Measurements from ENCODE around the gene NDUFB4.

The NDUFB4 gene

GRCh38 chr3:120596116-120596852 lies at the start of gene NDUFB4:
Gene NDUFB4, plus strand, starts transcription at chr3:120596336. Its CDS starts 24 bp downstream, at chr3:120596360.
- DNase-seq (ENCODE audit: low read depth): peak; percentile 90

- DNase-seq (ENCODE audit: low read depth): no peak
Measured at GRCh38 chr3:120550546-120550945, 45.6 kb upstream of the NDUFB4 start.

- DNase-seq (ENCODE audit: low read depth): no peak
Measured at GRCh38 chr3:120552184-120553172, 43.7 kb upstream of the NDUFB4 start.

- DNase-seq (ENCODE audit: low read depth): no peak
Measured at GRCh38 chr3:120554812-120555606, 41.1 kb upstream of the NDUFB4 start.

DNA sequence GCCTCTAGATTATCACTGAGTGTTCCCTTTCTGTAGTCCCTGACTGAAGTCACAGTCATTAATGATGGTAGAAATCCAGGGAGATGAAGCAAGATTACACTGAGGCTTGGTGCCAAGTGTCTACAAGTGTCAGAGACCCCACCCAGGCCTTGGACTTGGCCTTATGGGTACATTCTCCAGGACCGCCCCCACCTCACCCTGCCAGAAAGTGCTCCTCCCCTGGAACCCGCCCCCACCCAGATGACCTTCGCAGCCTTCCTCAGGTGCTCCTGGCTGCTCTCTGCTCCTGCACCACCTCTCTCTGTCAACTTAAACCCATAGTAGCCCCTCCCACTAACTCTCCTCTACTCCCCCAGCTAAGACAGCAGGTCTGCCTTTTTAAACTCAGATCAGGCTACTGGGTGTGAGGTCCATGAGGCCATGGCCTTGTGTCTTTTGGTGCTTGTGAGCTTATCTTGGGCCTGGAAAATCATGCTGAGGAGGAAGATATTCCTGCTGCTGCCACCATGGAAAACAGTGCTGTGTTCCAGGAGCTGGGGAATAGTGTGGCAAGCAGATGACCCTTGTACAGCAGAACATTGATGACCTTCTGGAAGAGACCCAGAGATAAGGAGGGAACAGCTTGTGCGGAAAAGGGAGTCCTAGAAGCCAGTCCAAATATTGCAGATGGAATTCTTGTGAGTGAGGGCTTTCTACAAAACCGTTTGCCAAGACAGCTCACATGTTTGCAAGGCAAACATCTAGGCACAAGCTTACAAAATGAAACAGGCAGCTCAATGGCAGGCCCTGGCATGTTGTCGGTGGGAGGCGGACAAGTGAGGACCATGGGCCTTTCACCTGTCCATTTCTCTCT lies 40.3 kb upstream of the NDUFB4 start:
- DNase-seq (ENCODE audit: low read depth): no peak

GRCh38 chr3:120557115-120557514 lies 39.0 kb upstream of the NDUFB4 start:
- DNase-seq (ENCODE audit: low read depth): no peak

GRCh38 chr3:120558771-120559241 lies 37.3 kb upstream of the NDUFB4 start:
- DNase-seq (ENCODE audit: low read depth): peak; percentile 74

GRCh38 chr3:120559242-120560061 lies 36.7 kb upstream of the NDUFB4 start:
- DNase-seq (ENCODE audit: low read depth): no peak

DNA sequence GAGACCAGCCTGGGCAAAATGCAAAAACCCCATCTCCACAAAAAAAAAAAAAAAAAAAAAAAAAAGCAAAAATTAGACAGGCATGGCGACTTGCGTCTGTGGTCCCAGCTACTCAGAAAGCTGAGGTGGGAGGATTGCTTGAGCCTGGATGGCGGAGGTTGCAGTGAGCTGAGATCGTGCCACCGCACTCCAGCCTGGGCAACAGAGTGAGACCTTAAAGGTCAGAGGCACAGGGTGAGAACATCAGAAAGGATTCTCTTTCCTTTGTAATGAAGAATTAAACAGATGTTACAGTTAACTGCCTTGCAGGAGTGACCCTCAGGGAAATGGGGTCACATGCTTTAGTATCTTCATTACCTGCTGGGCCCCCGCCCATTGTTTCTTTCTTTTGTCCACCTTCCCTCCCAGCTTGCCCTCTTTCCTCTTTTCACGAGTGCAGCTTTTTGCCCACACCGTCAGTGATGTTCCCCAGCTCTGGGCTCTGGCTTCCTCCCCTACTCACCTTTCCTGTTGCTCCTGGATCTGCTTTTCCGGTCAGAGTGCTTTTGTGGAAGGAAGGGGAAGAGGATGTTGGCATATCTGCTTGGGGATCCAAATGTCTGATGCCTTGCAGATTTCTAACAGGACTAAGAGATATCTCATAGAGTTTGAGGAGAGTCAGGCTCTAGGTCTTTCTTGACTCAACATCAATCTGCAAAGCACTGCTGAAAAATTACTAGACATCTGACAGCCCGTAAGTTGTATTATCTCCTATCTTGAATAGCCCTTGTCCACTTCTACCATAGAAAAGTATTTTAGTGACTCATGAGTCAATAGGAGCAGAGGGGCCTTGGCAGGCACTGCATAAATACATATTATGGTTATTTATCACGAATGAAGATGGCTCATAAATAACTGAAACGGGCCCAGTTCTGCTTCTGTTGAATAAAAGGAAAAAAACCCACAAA lies 35.6 kb upstream of the NDUFB4 start:
- no peak for DNase-seq (ENCODE audit: low read depth)

DNA sequence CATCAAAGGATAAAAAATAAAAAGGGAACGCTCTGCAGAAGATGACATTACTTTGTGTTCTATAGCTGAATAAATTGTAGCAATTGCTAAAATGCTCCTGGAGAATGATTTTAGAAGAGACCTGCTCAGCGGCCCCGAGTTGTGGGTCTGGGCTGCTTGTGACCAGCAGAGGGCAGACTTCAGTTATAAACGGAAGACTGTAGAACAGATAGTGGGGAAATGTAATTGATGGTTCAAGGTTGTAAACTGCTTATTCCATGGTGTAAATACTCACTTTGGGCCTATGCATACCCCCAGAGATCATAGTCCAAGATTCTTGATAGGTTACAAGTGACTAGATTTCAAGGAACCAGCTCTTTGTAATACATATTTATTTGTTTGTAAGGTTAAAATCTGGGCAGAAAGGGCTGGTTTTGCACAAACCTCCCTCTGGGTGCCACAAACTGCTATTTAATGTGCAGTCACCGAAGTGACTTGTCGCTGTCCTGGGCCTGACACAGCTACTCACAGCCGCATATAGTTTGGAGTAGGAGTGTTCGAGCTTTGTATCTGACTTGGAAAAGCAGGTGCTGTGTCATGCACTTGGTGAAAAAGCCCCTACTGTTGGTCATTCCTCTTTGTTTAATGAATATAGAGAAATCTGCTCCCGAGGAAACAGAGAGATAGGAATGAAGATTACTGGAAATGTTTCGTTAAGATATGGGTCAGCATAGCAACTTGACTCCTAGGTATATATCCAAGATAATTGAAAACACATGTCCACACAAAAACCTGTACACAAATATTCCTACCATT lies 34.7 kb upstream of the NDUFB4 start:
- peak; percentile 44 for DNase-seq (ENCODE audit: low read depth)

DNA sequence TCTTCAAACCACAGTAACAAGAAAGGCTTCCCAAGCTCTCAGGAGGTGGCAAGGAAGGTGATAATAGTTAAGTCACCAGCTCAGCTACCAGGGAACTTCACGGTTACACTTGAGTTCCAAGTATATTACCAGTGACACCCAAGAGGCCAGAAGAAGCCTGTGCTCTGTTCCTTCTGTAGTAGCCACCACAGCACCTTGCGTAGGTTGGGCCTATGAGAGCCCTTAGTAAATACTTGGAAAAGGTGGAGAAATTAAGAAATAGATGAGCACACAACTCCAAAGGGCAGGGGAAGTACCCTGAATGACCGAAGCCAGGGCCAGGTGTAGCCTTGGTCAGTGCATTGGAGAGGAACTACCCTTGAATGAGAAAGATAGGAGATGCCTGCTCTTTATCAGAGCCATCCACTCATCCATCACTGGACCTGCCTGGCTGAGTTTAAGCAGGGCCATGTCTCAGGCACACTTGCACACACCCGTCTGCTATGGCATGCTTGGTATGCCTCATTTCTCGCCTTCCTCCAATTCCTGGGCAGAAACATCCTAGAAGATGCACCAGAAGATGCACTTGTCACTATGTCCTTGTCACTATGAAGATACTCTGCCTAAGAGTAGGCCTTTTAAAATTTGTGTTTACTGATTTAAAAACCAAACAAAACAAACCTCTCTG lies 32.6 kb upstream of the NDUFB4 start:
- no peak for DNase-seq (ENCODE audit: low read depth)

- DNase-seq (ENCODE audit: low read depth): no peak
Measured at GRCh38 chr3:120566243-120566975, 29.7 kb upstream of the NDUFB4 start.

GRCh38 chr3:120567370-120568201 lies 28.6 kb upstream of the NDUFB4 start:
- no peak for DNase-seq (ENCODE audit: low read depth)

DNA sequence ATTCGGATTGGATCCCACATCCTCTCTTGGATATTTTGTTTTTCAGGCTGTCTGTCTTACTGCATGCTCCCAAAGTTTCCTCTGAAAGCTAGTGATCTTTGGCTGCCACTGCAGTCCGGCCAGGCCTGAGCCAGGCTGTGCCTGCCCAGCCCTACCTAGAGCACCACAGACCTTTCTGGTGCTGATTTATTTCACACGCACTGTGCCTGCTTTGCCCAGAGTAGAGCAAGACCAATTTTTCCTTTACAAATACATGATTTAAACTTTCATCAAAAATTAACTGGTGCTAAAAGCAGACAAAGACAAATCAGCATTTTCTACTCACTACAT lies 28.0 kb upstream of the NDUFB4 start:
- no peak for DNase-seq (ENCODE audit: low read depth)

DNA sequence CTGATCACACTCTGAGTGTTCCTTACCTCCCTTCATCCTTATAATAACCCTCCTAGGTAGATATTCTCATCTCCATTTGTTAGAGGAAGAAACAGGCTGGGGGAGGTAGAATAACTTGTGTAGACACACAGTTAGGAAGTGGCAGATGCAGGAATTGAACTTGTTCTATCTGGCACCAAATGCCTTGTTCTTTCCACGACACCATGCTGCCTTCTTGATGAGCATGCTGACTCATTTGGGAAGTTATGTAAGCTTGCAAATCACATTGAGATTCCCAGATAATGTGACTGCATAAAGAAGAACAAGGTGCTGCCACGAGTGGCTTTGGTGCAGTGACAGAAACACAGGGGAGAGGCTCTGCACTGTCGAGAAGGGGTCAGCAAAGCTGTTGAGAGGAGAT lies 27.5 kb upstream of the NDUFB4 start:
- no peak for DNase-seq (ENCODE audit: low read depth)

Measured in activated T-helper 1 cell treated with Interleukin-2 at 50 U/mL for 16 hours (primary cell).